ENCODE data around the gene SCAF1. TPM values are rescaled to one million over a fixed set of nuclear protein-coding genes. Genes with fewer than 3 reads are reported as not detected.

SCAF1 gene
- total and polyA plus RNA-seq, 2 experiments from 2014 or later, result 19.7 to 53.7 TPM

GRCh38 chr19:49615861-49616260 is 26.1 kb upstream of the SCAF1 start:
- peaks cover 53% of the 10 kb centered on the region for H4K20me1 ChIP-seq (replicated peaks; ENCODE audit: insufficient read depth)
- no peaks in the 10 kb centered on the region for H3K4me1 Mint-ChIP-seq
- no peak overlapping the region for H3K27ac Mint-ChIP-seq
- no peak for ATAC-seq
- peaks cover 16% of the 10 kb centered on the region; the same call in 1 of the 2 replicates for H3F3A ChIP-seq (replicated peaks; ENCODE audit: low read depth)
- H3K9me3 Mint-ChIP-seq, result no peaks in the 10 kb centered on the region
- no peak overlapping the region for H2AFZ ChIP-seq
- no peak overlapping the region for H3K4me2 ChIP-seq
- no peaks in the 10 kb centered on the region for H3K9me2 ChIP-seq (ENCODE audit: insufficient read depth)
- peaks cover 74% of the 10 kb centered on the region for H3K36me3 Mint-ChIP-seq (ENCODE audit: low read depth)
- peaks cover 6% of the 10 kb centered on the region for H3K27me3 Mint-ChIP-seq (ENCODE audit: insufficient read depth, low read depth, poor library complexity)
- peaks cover 22% of the 10 kb centered on the region for H3K36me3 ChIP-seq (ENCODE audit: insufficient read depth)
- H3K4me3 ChIP-seq, result no peak overlapping the region
- peaks cover 35% of the 10 kb centered on the region for H3K79me2 ChIP-seq (replicated peaks; ENCODE audit: insufficient read depth)
- no peak overlapping the region for H3K27ac ChIP-seq (ENCODE audit: low read depth)
- no peak for TF ChIP-seq POLR2AphosphoS5 (IDR thresholded peaks at IDR 0.05; ENCODE audit: low read depth)
- H3K4me1 ChIP-seq (ENCODE audit: insufficient read depth), result no peaks in the 10 kb centered on the region; the same call in 1 of the 2 replicates
- DNase-seq (ENCODE audit: low spot score), result no peak
- H3K4me3 Mint-ChIP-seq, result no peak overlapping the region
- H3K27me3 ChIP-seq (ENCODE audit: insufficient read depth), result no peaks in the 10 kb centered on the region

- peaks cover 10% of the 10 kb centered on the region for H3K27me3 Mint-ChIP-seq (ENCODE audit: insufficient read depth, low read depth, poor library complexity)
- ATAC-seq, result no peak
- H3K4me1 Mint-ChIP-seq, result no peaks in the 10 kb centered on the region
- no peak overlapping the region for H3K27ac Mint-ChIP-seq
- no peaks in the 10 kb centered on the region for H3K9me3 Mint-ChIP-seq
- Histone ChIP-seq H4K20me1 (replicated peaks; ENCODE audit: insufficient read depth) (peaks cover 53% of the 10 kb centered on the region), H2AFZ (no peak overlapping the region), H3K79me2 (replicated peaks; ENCODE audit: insufficient read depth) (peaks cover 29% of the 10 kb centered on the region), H3F3A (replicated peaks; ENCODE audit: low read depth) (peaks cover 12% of the 10 kb centered on the region; the same call in 1 of the 2 replicates), H3K4me2 (no peak overlapping the region), H3K4me3 (no peak overlapping the region), H3K27me3 (ENCODE audit: insufficient read depth) (no peaks in the 10 kb centered on the region), H3K4me1 (ENCODE audit: insufficient read depth) (no peaks in the 10 kb centered on the region; the same call in 1 of the 2 replicates), H3K27ac (ENCODE audit: low read depth) (no peak overlapping the region), H3K9me2 (ENCODE audit: insufficient read depth) (no peaks in the 10 kb centered on the region), H3K36me3 (ENCODE audit: insufficient read depth) (peaks cover 22% of the 10 kb centered on the region)
- H3K4me3 Mint-ChIP-seq, result no peak overlapping the region
- no peak for TF ChIP-seq ZNF114 (CRISPR knock-in tag; IDR thresholded peaks at IDR 0.05)
- TF ChIP-seq, protein P1, sequence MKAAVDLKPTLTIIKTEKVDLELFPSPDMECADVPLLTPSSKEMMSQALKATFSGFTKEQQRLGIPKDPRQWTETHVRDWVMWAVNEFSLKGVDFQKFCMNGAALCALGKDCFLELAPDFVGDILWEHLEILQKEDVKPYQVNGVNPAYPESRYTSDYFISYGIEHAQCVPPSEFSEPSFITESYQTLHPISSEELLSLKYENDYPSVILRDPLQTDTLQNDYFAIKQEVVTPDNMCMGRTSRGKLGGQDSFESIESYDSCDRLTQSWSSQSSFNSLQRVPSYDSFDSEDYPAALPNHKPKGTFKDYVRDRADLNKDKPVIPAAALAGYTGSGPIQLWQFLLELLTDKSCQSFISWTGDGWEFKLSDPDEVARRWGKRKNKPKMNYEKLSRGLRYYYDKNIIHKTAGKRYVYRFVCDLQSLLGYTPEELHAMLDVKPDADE (IDR thresholded peaks at IDR 0.05), result no peak
- TF ChIP-seq EZH2phosphoT487 (IDR thresholded peaks at IDR 0.05; ENCODE audit: unreplicated experiment), result no peak
- TF ChIP-seq, protein P2, sequence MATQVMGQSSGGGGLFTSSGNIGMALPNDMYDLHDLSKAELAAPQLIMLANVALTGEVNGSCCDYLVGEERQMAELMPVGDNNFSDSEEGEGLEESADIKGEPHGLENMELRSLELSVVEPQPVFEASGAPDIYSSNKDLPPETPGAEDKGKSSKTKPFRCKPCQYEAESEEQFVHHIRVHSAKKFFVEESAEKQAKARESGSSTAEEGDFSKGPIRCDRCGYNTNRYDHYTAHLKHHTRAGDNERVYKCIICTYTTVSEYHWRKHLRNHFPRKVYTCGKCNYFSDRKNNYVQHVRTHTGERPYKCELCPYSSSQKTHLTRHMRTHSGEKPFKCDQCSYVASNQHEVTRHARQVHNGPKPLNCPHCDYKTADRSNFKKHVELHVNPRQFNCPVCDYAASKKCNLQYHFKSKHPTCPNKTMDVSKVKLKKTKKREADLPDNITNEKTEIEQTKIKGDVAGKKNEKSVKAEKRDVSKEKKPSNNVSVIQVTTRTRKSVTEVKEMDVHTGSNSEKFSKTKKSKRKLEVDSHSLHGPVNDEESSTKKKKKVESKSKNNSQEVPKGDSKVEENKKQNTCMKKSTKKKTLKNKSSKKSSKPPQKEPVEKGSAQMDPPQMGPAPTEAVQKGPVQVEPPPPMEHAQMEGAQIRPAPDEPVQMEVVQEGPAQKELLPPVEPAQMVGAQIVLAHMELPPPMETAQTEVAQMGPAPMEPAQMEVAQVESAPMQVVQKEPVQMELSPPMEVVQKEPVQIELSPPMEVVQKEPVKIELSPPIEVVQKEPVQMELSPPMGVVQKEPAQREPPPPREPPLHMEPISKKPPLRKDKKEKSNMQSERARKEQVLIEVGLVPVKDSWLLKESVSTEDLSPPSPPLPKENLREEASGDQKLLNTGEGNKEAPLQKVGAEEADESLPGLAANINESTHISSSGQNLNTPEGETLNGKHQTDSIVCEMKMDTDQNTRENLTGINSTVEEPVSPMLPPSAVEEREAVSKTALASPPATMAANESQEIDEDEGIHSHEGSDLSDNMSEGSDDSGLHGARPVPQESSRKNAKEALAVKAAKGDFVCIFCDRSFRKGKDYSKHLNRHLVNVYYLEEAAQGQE (IDR thresholded peaks at IDR 0.05; ENCODE audit: unreplicated experiment), result no peak
- no peak for TF ChIP-seq EZH2 (IDR thresholded peaks at IDR 0.05; ENCODE audit: low read depth, unreplicated experiment)
- TF ChIP-seq ZNF462 (CRISPR knock-in tag; IDR thresholded peaks at IDR 0.05), result no peak
- no peak for TF ChIP-seq ZNF331 (CRISPR knock-in tag; IDR thresholded peaks at IDR 0.05; ENCODE audit: low read depth)
- H3K36me3 Mint-ChIP-seq (ENCODE audit: low read depth), result peaks cover 77% of the 10 kb centered on the region
- no peak for DNase-seq (ENCODE audit: low spot score)
Measured at GRCh38 chr19:49616532-49616931, 25.5 kb upstream of the SCAF1 start.

Measured in GM23338 (cell line).